Loucy (cell line): Measurements from ENCODE around the gene TLR8.

ENCODE experiments used
- H2AFZ ChIP-seq: fragments of 200-600 bp; sonication (generic); 2 replicates; pipeline ENCODE4 v1.6.0; 2016; ENCODE audit warnings: antibody characterized with exemption, mild to moderate bottlenecking, low read length, moderate library complexity
- H3F3A ChIP-seq: fragments of 200-600 bp; 2 replicates; pipeline ENCODE4 v1.6.0; 2016; ENCODE audit warnings: antibody characterized with exemption, low read depth, mild to moderate bottlenecking
- H3K27me3 ChIP-seq: fragments of 200-600 bp; sonication (generic); 2 replicates; pipeline ENCODE4 v1.6.1; 2014; ENCODE audit warnings: low read length, mild to moderate bottlenecking; ENCODE audit not compliant: insufficient read depth, poor library complexity, severe bottlenecking
- H3K36me3 ChIP-seq: fragments of 200-600 bp; sonication (generic); 2 replicates; pipeline ENCODE4 v1.6.1; 2016; ENCODE audit warnings: low read length; ENCODE audit not compliant: insufficient read depth
- H3K4me1 ChIP-seq: fragments of 200-600 bp; sonication (generic); 2 replicates; pipeline ENCODE4 v1.5.1; 2014; ENCODE audit warnings: low read length, mild to moderate bottlenecking; ENCODE audit not compliant: insufficient read depth, poor library complexity, severe bottlenecking
- H3K4me2 ChIP-seq: fragments of 200-600 bp; sonication (generic); 2 replicates; pipeline ENCODE4 v1.6.0; 2014; ENCODE audit warnings: antibody characterized with exemption, low read length, low read depth, mild to moderate bottlenecking; ENCODE audit not compliant: poor library complexity, severe bottlenecking
- H3K4me3 ChIP-seq: fragments of 200-600 bp; sonication (generic); 2 replicates; pipeline ENCODE4 v1.5.1; 2014; ENCODE audit warnings: low read length, mild to moderate bottlenecking, mixed read lengths; ENCODE audit not compliant: poor library complexity, severe bottlenecking
- H3K79me2 ChIP-seq: fragments of 200-600 bp; sonication (generic); 2 replicates; pipeline ENCODE4 v1.6.1; 2014; ENCODE audit warnings: low read length; ENCODE audit not compliant: insufficient read depth
- H3K9ac ChIP-seq: fragments of 200-600 bp; sonication (generic); 2 replicates; pipeline ENCODE4 v1.6.0; 2014; ENCODE audit warnings: mild to moderate bottlenecking, low read depth, low read length, moderate library complexity; ENCODE audit not compliant: poor library complexity, severe bottlenecking
- H3K9me2 ChIP-seq: fragments of 200-600 bp; sonication (generic); replicated peaks from 2 replicates; pipeline ENCODE4 v1.6.1; 2016; ENCODE audit warnings: low read depth, low read length, mixed read lengths
- H3K9me3 ChIP-seq: fragments of 200-600 bp; sonication (generic); 2 replicates; pipeline ENCODE4 v1.6.1; 2014; ENCODE audit warnings: mild to moderate bottlenecking, antibody characterized with exemption, low read length, low read depth; ENCODE audit not compliant: insufficient read depth
- H4K20me1 ChIP-seq: fragments of 200-600 bp; sonication (generic); 2 replicates; pipeline ENCODE4 v1.6.0; 2014; ENCODE audit warnings: antibody characterized with exemption, low read length, mild to moderate bottlenecking; ENCODE audit not compliant: insufficient read depth, poor library complexity, severe bottlenecking
- EZH2phosphoT487 ChIP-seq: fragments of 200-600 bp; IDR thresholded peaks from 2 replicates; pipeline ENCODE4 v1.6.1; 2018; ENCODE audit warnings: antibody characterized with exemption, mild to moderate bottlenecking, moderate library complexity, borderline replicate concordance
- TF ChIP-seq, protein P1 (sequence below): fragments of 200-600 bp; sonication (generic); conservative IDR thresholded peaks from 2 replicates; pipeline ENCODE4 v1.5.1; 2014; ENCODE audit warnings: mild to moderate bottlenecking, antibody characterized with exemption, low read length

TLR8 gene

DNA sequence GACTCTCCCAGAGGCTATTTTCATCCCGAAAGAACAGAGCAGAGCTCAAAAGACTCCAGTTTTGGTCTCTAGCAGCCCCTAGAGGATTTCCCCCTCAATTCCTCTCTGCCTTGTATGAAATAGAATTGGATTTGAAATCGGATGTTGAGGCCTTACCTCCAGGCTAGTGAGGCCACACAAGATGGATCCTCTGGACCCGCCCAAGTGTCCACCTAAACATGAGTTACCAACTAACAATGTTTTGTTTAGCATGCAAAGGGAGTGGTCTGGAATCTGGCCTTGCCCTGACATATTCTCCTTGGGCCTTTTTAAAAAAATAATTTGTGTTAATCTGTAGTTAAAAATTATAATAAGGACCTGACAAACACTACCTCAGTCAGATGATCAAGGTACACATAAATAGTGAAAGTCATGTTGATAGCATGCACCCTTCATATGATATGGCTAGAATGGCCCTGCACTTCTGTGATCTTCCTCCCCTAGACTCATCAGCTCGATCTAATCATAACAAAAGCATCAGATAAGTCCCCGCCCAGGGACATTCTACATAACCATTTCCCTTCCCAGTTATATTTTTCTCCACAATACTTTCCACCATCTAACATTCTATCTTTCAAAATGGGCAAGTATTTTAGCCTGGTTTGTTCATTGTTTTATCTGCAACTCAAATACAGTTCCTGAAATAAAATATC, 6.5 kb downstream of the TLR8 start:
- TF ChIP-seq, protein P1, sequence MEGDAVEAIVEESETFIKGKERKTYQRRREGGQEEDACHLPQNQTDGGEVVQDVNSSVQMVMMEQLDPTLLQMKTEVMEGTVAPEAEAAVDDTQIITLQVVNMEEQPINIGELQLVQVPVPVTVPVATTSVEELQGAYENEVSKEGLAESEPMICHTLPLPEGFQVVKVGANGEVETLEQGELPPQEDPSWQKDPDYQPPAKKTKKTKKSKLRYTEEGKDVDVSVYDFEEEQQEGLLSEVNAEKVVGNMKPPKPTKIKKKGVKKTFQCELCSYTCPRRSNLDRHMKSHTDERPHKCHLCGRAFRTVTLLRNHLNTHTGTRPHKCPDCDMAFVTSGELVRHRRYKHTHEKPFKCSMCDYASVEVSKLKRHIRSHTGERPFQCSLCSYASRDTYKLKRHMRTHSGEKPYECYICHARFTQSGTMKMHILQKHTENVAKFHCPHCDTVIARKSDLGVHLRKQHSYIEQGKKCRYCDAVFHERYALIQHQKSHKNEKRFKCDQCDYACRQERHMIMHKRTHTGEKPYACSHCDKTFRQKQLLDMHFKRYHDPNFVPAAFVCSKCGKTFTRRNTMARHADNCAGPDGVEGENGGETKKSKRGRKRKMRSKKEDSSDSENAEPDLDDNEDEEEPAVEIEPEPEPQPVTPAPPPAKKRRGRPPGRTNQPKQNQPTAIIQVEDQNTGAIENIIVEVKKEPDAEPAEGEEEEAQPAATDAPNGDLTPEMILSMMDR = no peak
- no peak for TF ChIP-seq EZH2phosphoT487
- H3K4me1 ChIP-seq = no peaks in the 10 kb centered on the region
- H3K4me3 ChIP-seq = no peak overlapping the region
- no peaks in the 10 kb centered on the region for H3K79me2 ChIP-seq
- H3F3A ChIP-seq = no peaks in the 10 kb centered on the region
- H3K4me2 ChIP-seq = no peak overlapping the region
- H3K9ac ChIP-seq = no peak overlapping the region
- H3K9me2 ChIP-seq = no peaks in the 10 kb centered on the region
- no peaks in the 10 kb centered on the region for H3K27me3 ChIP-seq
- no peaks in the 10 kb centered on the region for H3K9me3 ChIP-seq
- H4K20me1 ChIP-seq = no peaks in the 10 kb centered on the region
- H2AFZ ChIP-seq = no peak overlapping the region
- H3K36me3 ChIP-seq = no peaks in the 10 kb centered on the region

DNA sequence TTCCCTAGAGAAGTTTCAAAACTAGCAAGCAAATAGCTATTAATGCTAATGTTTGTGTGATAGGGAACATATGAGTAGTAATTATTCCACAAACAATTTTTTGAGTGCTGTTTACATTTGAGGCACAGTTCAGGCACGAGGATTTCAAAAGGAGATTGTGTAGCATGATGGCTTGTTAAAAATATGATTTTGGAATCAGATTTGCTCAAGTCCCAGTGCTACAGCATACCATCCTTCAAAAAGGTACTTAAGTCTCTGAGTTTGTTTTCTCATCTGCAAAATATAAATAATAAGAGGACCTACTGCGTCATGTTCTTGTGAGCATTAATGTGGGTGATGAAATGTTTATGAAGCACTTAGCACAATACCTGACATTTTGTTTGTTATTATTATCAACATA, 11.3 kb downstream of the TLR8 start:
- no peak overlapping the region for H2AFZ ChIP-seq
- H3K9me3 ChIP-seq = no peaks in the 10 kb centered on the region
- no peaks in the 10 kb centered on the region for H3K36me3 ChIP-seq
- no peak overlapping the region for H3K4me3 ChIP-seq
- no peaks in the 10 kb centered on the region for H3K9me2 ChIP-seq
- H3K4me1 ChIP-seq = no peaks in the 10 kb centered on the region
- H3K9ac ChIP-seq = no peak overlapping the region
- no peak for TF ChIP-seq EZH2phosphoT487
- TF ChIP-seq, protein P1 = no peak
- H4K20me1 ChIP-seq = no peaks in the 10 kb centered on the region
- H3F3A ChIP-seq = no peaks in the 10 kb centered on the region
- no peak overlapping the region for H3K4me2 ChIP-seq
- H3K79me2 ChIP-seq = no peaks in the 10 kb centered on the region
- H3K27me3 ChIP-seq = no peaks in the 10 kb centered on the region

DNA sequence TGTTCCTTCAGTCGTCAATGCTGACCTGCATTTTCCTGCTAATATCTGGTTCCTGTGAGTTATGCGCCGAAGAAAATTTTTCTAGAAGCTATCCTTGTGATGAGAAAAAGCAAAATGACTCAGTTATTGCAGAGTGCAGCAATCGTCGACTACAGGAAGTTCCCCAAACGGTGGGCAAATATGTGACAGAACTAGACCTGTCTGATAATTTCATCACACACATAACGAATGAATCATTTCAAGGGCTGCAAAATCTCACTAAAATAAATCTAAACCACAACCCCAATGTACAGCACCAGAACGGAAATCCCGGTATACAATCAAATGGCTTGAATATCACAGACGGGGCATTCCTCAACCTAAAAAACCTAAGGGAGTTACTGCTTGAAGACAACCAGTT, 12.6 kb downstream of the TLR8 start:
- H4K20me1 ChIP-seq = no peaks in the 10 kb centered on the region
- no peak overlapping the region for H3K9ac ChIP-seq
- H3F3A ChIP-seq = no peaks in the 10 kb centered on the region
- H3K4me2 ChIP-seq = no peak overlapping the region
- no peaks in the 10 kb centered on the region for H3K9me2 ChIP-seq
- H3K79me2 ChIP-seq = no peaks in the 10 kb centered on the region
- H3K27me3 ChIP-seq = no peaks in the 10 kb centered on the region
- no peaks in the 10 kb centered on the region for H3K4me1 ChIP-seq
- no peak for TF ChIP-seq EZH2phosphoT487
- TF ChIP-seq, protein P1 = no peak
- H3K9me3 ChIP-seq = no peaks in the 10 kb centered on the region
- H2AFZ ChIP-seq = no peak overlapping the region
- no peaks in the 10 kb centered on the region for H3K36me3 ChIP-seq
- no peak overlapping the region for H3K4me3 ChIP-seq
